GM19239 (cell line): ENCODE data around the gene RNF5.
"Not testable (repeated sequence)": the region's sequence is repeated elsewhere in the genome, so short reads cannot be mapped to it uniquely, and the experiment has no call there.

ENCODE experiments used
- DNase-seq: peaks from one replicate; pipeline ENCODE4 v3.0.0; 2011; ENCODE audit warnings: low spot score; ENCODE audit not compliant: insufficient read length
- FAIRE-seq: peaks from 2 replicates; lab custom pipeline; 2011; peaks lifted over from hg19 to GRCh38; lab: Jason Lieb, UNC

Gene RNF5

GRCh38 chr6:32177788-32178546, at the start of gene RNF5:
Gene RNF5 (plus strand): TSS chr6:32178405. CDS start chr6:32178512, 107 bp downstream.
- FAIRE-seq (peak; percentile 98), DNase-seq (peak; percentile 90)

- no peak for FAIRE-seq
- no peak for DNase-seq
These were observed 49.4 kb upstream of the RNF5 start for GRCh38 chr6:32128751-32129296.

- DNase-seq: no peak
- no peak for FAIRE-seq
These were observed 48.7 kb upstream of the RNF5 start for GRCh38 chr6:32129297-32130088.

GRCh38 chr6:32131439-32131948, 46.7 kb upstream of the RNF5 start:
- FAIRE-seq (no peak), DNase-seq (no peak)

- FAIRE-seq: no peak
- no peak for DNase-seq
These were observed 46.1 kb upstream of the RNF5 start for GRCh38 chr6:32132110-32132509.

GRCh38 chr6:32133786-32134185, 44.4 kb upstream of the RNF5 start:
- no peak for FAIRE-seq
- DNase-seq: no peak

GRCh38 chr6:32137454-32137853, 40.8 kb upstream of the RNF5 start:
- no peak for FAIRE-seq
- DNase-seq: no peak

GRCh38 chr6:32139590-32139989, 38.6 kb upstream of the RNF5 start:
- FAIRE-seq: no peak

GRCh38 chr6:32140420-32141046, 37.7 kb upstream of the RNF5 start:
- DNase-seq (no peak), FAIRE-seq (no peak)

More at GRCh38 chr6:32139590-32139989, 38.6 kb upstream of the RNF5 start:
- DNase-seq: no peak

GRCh38 chr6:32144238-32144637, 34.0 kb upstream of the RNF5 start:
- not testable (repeated sequence) for DNase-seq, FAIRE-seq

- DNase-seq: no peak
- no peak for FAIRE-seq
These were observed 31.9 kb upstream of the RNF5 start for GRCh38 chr6:32146287-32146686.

- FAIRE-seq: no peak
- no peak for DNase-seq
These were observed 31.5 kb upstream of the RNF5 start for GRCh38 chr6:32146687-32147086.

GRCh38 chr6:32147401-32148132, 30.6 kb upstream of the RNF5 start:
- FAIRE-seq (no peak), DNase-seq (no peak)

GRCh38 chr6:32148289-32149091, 29.7 kb upstream of the RNF5 start:
- DNase-seq: no peak
- no peak for FAIRE-seq

- DNase-seq (no peak), FAIRE-seq (no peak)
These were observed 29.0 kb upstream of the RNF5 start for GRCh38 chr6:32149092-32149755.

GRCh38 chr6:32149932-32150870, 28.0 kb upstream of the RNF5 start:
- FAIRE-seq (no peak), DNase-seq (no peak)

- no peak for FAIRE-seq
These were observed 26.9 kb upstream of the RNF5 start for GRCh38 chr6:32151181-32151862.

More at GRCh38 chr6:32151181-32151862, 26.9 kb upstream of the RNF5 start:
- DNase-seq: no peak
